H1 (cell line): ENCODE measurements around the gene RASGRP4. TPM values are rescaled to one million over a fixed set of nuclear protein-coding genes. Genes with fewer than 3 reads are reported as not detected.

ENCODE experiments used
- E2F6 ChIP-seq: IDR thresholded peaks from 2 replicates; pipeline ENCODE4 v1.6.1; 2012; ENCODE audit warnings: inconsistent platforms
- EGR1 ChIP-seq: IDR thresholded peaks from 2 replicates; pipeline ENCODE4 v1.6.1; 2011; ENCODE audit warnings: low read depth, low read length, borderline replicate concordance
- NRF1 ChIP-seq: IDR thresholded peaks from 2 replicates; pipeline ENCODE4 v1.6.1; 2011; ENCODE audit warnings: mild to moderate bottlenecking, low read depth, low read length, improper control_type of control experiment
- PHF8 ChIP-seq: fragments of 200-600 bp; sonication (generic); conservative IDR thresholded peaks from 2 replicates; pipeline ENCODE4 v1.7.1; 2012; ENCODE audit warnings: low read depth, mild to moderate bottlenecking, inconsistent platforms, low read length, moderate library complexity
- POU5F1 ChIP-seq: IDR thresholded peaks from 2 replicates; pipeline ENCODE4 v1.6.1; 2011; ENCODE audit warnings: low read depth, mild to moderate bottlenecking, low read length, moderate library complexity
- SP1 ChIP-seq: IDR thresholded peaks from 2 replicates; pipeline ENCODE4 v1.6.1; 2011; ENCODE audit warnings: low read depth, low read length
- TAF1 ChIP-seq: IDR thresholded peaks from 2 replicates; pipeline ENCODE4 v1.6.1; 2011; ENCODE audit warnings: mild to moderate bottlenecking, low read depth, low read length
- YY1 ChIP-seq: IDR thresholded peaks from 2 replicates; pipeline ENCODE4 v1.6.1; 2011; ENCODE audit warnings: low read depth, mild to moderate bottlenecking, low read length
- polyA plus RNA-seq, 7 experiments: library from polyadenylated mRNA; depleted of rRNA in 3 of 7; stranded (reverse) in 5 of 7; unstranded in 2 of 7; fragments of >200 nt in 5 of 7; fragments of 200-250 nt in 2 of 7; gene quantifications; 1 replicate in 5 of 7; 2 replicates in 1 of 7; 4 replicates in 1 of 7; pipeline versions ENCODE4 v1.2.1 to v1.2.3, GENCODE V29; 2011 to 2013; ENCODE audit warnings: missing spikeins in 2 of 7, mixed read lengths in 2 of 7
- total RNA-seq: library from RNA; stranded (reverse); fragmentation: NEBNext Ultra II Directional; extraction: Animal tissue kit (Norgen Biotek cat#: 25700); gene quantifications from 2 replicates; pipeline ENCODE4 v1.2.1, GENCODE V29; 2021
- TF ChIP-seq, protein P1 (sequence below): fragments of 300-600 bp; sonication (generic); IDR thresholded peaks from 2 replicates; pipeline ENCODE4 v1.7.1; 2012; ENCODE audit warnings: low read length, moderate library complexity, mild to moderate bottlenecking, inconsistent platforms; ENCODE audit not compliant: insufficient replicate concordance

Gene RASGRP4
- total and polyA plus RNA-seq, 2 of the 8 experiments (the other 6 are each of a cell fraction or from before 2014, with no cell fraction given) = 1.9 to 3.1 TPM

GRCh38 chr19:38452430-38453366 is 26.7 kb upstream of the RASGRP4 start (continued):
- TF ChIP-seq, protein P1, sequence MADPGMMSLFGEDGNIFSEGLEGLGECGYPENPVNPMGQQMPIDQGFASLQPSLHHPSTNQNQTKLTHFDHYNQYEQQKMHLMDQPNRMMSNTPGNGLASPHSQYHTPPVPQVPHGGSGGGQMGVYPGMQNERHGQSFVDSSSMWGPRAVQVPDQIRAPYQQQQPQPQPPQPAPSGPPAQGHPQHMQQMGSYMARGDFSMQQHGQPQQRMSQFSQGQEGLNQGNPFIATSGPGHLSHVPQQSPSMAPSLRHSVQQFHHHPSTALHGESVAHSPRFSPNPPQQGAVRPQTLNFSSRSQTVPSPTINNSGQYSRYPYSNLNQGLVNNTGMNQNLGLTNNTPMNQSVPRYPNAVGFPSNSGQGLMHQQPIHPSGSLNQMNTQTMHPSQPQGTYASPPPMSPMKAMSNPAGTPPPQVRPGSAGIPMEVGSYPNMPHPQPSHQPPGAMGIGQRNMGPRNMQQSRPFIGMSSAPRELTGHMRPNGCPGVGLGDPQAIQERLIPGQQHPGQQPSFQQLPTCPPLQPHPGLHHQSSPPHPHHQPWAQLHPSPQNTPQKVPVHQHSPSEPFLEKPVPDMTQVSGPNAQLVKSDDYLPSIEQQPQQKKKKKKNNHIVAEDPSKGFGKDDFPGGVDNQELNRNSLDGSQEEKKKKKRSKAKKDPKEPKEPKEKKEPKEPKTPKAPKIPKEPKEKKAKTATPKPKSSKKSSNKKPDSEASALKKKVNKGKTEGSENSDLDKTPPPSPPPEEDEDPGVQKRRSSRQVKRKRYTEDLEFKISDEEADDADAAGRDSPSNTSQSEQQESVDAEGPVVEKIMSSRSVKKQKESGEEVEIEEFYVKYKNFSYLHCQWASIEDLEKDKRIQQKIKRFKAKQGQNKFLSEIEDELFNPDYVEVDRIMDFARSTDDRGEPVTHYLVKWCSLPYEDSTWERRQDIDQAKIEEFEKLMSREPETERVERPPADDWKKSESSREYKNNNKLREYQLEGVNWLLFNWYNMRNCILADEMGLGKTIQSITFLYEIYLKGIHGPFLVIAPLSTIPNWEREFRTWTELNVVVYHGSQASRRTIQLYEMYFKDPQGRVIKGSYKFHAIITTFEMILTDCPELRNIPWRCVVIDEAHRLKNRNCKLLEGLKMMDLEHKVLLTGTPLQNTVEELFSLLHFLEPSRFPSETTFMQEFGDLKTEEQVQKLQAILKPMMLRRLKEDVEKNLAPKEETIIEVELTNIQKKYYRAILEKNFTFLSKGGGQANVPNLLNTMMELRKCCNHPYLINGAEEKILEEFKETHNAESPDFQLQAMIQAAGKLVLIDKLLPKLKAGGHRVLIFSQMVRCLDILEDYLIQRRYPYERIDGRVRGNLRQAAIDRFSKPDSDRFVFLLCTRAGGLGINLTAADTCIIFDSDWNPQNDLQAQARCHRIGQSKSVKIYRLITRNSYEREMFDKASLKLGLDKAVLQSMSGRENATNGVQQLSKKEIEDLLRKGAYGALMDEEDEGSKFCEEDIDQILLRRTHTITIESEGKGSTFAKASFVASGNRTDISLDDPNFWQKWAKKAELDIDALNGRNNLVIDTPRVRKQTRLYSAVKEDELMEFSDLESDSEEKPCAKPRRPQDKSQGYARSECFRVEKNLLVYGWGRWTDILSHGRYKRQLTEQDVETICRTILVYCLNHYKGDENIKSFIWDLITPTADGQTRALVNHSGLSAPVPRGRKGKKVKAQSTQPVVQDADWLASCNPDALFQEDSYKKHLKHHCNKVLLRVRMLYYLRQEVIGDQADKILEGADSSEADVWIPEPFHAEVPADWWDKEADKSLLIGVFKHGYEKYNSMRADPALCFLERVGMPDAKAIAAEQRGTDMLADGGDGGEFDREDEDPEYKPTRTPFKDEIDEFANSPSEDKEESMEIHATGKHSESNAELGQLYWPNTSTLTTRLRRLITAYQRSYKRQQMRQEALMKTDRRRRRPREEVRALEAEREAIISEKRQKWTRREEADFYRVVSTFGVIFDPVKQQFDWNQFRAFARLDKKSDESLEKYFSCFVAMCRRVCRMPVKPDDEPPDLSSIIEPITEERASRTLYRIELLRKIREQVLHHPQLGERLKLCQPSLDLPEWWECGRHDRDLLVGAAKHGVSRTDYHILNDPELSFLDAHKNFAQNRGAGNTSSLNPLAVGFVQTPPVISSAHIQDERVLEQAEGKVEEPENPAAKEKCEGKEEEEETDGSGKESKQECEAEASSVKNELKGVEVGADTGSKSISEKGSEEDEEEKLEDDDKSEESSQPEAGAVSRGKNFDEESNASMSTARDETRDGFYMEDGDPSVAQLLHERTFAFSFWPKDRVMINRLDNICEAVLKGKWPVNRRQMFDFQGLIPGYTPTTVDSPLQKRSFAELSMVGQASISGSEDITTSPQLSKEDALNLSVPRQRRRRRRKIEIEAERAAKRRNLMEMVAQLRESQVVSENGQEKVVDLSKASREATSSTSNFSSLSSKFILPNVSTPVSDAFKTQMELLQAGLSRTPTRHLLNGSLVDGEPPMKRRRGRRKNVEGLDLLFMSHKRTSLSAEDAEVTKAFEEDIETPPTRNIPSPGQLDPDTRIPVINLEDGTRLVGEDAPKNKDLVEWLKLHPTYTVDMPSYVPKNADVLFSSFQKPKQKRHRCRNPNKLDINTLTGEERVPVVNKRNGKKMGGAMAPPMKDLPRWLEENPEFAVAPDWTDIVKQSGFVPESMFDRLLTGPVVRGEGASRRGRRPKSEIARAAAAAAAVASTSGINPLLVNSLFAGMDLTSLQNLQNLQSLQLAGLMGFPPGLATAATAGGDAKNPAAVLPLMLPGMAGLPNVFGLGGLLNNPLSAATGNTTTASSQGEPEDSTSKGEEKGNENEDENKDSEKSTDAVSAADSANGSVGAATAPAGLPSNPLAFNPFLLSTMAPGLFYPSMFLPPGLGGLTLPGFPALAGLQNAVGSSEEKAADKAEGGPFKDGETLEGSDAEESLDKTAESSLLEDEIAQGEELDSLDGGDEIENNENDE = no peak
- TF ChIP-seq EGR1 (no peak), SP1 (peak; percentile 27; the same call in 1 of the 2 replicates), NRF1 (no peak), POU5F1 (no peak), YY1 (no peak), PHF8 (no peak), TAF1 (no peak), E2F6 (peak; percentile 90)
